IPS-11a (cell line): Measurements from ENCODE around the gene BRF1.

Experiments
- H3K4me3 ChIP-seq: one replicate; pipeline ENCODE4 v1.5.1; 2013; ENCODE audit warnings: low read depth, low read length, control low read depth

Gene BRF1

GRCh38 chr14:105268736-105269354, 32.0 kb downstream of the BRF1 start:
- H3K4me3 ChIP-seq: no peak overlapping the region

- H3K4me3 ChIP-seq: no peak overlapping the region
Observed at GRCh38 chr14:105267820-105268548, 32.8 kb downstream of the BRF1 start.

DNA sequence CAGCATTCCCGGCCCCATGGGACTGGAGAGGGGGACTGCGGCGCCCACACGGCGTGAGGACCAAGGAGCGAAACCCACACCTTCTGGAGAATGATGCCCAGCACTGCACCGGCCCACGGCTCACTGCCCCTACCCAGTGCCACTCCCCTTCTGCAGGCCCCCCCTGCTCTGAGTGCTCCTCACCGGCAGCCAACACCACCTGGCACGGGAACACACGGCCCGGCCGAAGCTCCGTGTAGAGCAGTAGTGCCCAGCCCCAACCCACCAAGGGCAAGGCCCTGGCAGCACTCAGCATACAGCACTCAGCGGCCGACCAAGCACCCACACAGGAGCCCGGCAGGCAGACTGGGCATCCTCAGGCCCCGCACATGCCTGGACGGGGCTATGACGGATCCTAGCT, 39.0 kb downstream of the BRF1 start:
- no peak overlapping the region for H3K4me3 ChIP-seq

- no peak overlapping the region for H3K4me3 ChIP-seq
Observed at GRCh38 chr14:105260959-105261358, 39.8 kb downstream of the BRF1 start.

GRCh38 chr14:105258846-105259245, 42.0 kb downstream of the BRF1 start:
- no peak overlapping the region for H3K4me3 ChIP-seq

DNA sequence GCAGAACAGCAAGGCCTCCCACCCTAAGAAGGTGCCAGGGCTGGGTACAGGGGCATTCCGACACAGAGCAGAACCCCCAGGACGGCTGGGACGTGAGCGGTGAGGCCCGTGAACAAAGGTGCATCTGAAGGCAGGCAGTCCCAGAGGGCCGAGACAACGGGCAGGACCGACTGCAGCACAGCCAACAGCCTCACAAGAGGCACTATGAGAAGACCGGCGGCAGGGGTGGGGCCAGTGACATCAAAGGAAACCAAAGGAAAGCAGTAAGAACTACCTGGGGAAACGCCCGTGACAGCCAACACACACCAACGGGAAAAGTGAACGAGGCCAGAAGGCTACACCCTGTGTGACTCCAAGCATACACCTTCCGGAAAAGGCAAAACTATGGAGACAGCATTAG, 43.3 kb downstream of the BRF1 start:
- H3K4me3 ChIP-seq: no peak overlapping the region

DNA sequence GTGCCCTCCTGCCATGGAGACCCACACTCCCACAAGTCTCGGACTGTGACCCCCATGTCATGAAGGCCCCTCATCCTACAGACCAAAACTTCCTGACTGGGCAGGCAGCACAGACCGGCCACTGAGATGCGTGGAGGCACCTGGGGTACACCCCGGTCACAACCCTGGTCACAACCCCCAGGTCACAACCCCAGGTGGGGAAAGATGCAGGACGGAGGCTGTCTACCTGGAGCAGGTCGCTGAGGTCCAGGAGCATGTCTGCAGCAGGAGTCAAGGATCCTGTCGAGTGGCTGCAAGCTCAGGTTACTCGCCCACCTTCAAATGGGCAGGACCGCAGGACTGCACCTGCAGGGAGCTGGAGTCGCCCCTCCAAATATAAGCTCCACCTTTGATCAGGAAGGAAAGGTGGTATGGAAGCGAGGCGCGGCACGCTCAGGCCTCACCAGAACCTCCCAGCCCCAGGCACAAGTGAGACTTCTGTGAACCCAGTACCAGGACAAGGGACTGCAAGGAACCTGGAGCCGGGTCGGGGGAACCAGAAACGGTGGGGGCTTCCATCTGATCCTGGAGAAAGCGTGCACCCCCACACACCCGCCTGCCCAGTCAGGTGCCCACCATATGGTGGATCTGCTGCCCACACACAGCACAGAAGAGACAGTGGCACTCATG, 44.4 kb downstream of the BRF1 start:
- no peak overlapping the region for H3K4me3 ChIP-seq

- H3K4me3 ChIP-seq: no peak overlapping the region
Observed at GRCh38 chr14:105255021-105255507, 45.7 kb downstream of the BRF1 start.

- no peak overlapping the region for H3K4me3 ChIP-seq
Observed at GRCh38 chr14:105253329-105253682, 47.5 kb downstream of the BRF1 start.

- no peak overlapping the region for H3K4me3 ChIP-seq
Observed at GRCh38 chr14:105252552-105253328, 48.1 kb downstream of the BRF1 start.

DNA sequence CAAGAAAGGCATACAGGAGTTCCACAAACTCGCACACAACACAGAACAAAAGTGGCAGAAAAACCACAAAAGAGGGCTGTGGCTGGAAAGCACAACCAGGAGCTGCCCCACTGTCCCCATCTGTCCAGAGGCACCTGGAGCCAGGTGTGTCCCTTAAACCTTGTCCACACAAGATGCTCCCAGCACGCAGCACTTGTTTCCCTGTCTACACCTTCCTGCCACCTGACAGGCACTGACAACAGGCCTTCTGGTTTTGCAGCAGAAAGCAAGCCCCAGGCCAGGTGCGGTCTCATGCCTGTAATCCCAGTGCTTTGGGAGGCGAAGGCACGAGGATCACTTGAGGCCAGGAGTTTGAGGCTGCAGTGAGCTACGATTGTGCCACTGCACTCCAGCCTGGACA, 48.9 kb downstream of the BRF1 start:
- no peak overlapping the region for H3K4me3 ChIP-seq

DNA sequence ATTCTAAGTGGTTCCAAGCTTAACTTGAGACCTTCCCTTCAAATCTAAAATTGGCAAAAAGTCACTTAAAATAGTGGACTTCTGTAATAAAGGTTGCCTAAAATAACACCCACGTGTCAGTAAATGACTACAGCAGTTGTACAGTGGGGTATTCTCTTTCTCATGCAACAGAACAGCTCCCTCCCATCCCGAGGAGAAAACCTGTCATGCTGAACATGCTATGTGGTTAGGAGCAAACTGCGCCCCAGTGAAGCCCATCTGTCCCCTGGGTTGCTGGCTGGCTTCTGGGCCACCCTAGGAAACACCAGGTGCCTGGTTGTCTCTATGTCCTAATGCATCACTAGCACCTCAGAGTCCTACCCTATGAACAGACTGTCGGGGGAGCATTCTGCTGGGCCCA, 49.8 kb downstream of the BRF1 start:
- no peak overlapping the region for H3K4me3 ChIP-seq

- no peak overlapping the region for H3K4me3 ChIP-seq
Observed at GRCh38 chr14:105250008-105250366, 50.8 kb downstream of the BRF1 start.

DNA sequence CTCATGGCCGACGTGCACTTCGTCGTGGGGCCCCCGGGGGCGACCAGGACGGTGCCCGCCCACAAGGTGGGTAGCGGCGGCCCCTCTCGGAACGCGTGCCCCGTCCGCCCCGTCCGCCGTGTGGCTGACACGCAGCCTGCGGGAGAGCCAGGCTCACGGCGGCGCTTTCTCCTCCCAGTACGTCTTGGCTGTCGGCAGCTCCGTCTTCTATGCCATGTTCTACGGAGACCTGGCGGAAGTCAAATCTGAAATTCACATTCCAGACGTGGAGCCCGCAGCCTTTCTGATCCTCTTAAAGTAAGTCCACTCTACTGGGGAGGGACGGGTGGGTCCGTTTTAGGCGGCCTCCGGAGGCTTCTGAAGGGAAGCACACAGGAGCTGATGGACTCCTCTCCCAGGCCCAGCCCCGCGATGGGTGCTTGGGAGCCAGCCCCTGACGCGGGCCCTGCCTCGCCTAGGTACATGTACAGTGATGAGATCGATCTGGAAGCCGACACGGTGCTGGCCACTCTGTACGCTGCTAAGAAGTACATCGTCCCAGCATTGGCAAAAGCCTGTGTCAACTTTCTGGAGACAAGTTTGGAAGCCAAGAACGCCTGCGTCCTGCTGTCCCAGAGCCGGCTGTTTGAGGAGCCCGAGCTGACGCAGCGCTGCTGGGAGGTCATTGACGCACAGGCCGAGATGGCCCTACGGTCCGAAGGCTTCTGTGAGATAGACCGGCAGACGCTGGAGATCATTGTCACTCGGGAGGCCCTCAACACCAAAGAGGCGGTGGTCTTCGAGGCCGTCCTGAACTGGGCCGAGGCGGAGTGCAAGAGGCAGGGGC, 51.4 kb downstream of the BRF1 start:
- peak overlapping the region; percentile 2 for H3K4me3 ChIP-seq

GRCh38 chr14:105248368-105249181, 52.2 kb downstream of the BRF1 start, which contains the start of gene BTBD6:
BTBD6 (plus strand) TSS chr14:105248533; CDS start chr14:105248712, 179 bp downstream.
- H3K4me3 ChIP-seq: peak within 1 kb of the TSS; percentile 58

DNA sequence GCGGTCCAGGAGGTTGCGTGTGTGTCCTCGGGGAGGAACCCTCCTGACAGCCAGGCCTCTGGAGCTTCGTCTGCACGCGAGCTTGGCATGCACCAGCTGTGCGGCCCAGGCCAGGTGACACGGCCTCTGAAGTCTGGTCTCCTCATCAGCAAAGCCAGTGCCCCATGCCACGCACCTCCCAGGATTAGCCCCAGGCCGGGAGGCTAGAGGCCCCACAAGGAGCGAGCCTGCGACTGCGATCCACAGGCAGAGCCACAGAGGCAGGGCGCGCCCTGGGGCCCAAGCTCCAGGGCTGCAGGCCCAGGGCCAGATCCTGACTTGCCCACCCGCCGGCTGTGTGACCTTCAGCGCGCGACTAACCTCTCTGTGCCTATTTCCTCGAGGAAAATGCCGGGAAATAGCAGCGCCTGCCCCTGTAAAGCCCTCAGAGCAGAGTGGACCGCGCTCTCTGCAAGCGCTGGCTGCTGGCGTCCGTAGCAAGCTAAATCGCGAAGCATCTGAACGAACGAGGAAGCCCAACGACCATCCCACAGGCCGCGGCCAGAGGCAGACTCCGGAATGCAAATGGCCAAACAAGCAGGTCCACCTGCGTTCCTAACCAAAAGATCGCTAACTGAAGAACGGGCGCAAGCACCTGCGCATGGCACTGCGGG, 53.0 kb downstream of the BRF1 start:
- peak overlapping the region; percentile 58 for H3K4me3 ChIP-seq

GRCh38 chr14:105247026-105247425, 53.8 kb downstream of the BRF1 start:
- H3K4me3 ChIP-seq: no peak overlapping the region

DNA sequence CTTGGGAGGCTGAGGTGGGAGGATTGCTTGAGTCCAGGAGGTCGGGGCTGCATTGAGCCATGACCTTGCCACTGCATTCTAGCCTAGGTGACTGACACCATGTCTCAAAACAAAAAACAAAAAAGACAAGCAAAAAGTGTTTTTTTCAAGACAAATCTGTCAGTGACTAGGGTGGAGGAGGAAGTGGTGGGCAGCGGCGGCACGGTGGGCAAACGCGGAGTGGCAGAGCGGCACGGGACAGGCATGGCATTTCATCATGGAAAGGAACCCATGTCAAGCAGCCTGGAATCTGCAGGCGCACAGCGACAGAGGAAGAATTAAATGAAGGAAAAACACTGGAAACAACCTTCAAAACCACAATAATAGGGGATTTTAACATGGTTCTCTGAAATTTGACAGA, 56.5 kb downstream of the BRF1 start:
- H3K4me3 ChIP-seq: no peak overlapping the region

DNA sequence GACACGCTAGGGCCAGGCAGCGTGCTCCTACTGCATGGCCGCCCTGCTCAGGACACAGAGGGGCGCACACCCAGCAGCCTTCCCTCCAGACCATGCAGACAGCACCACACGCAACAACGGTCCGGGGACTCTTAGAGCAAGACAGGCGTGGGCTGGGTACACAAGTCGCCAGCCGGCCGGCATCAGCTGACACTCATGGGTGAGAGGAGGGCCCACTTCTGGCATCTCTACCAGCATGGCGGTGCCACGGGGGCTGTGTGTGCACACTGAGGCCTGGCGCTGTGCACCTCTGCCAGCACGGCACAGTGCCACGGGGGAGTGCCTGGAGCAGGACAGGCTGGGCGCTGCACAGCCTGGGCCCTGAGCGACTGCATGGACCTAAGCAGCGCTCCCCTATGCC, 59.2 kb downstream of the BRF1 start:
- H3K4me3 ChIP-seq: no peak overlapping the region
